Mononuclear cell (primary cell): ENCODE measurements around the gene NUDT7. TPM values are rescaled to one million over a fixed set of nuclear protein-coding genes. Genes with fewer than 3 reads are reported as not detected.

Experiments
- H3K27me3 ChIP-seq: 2 replicates; pipeline ENCODE4 v1.6.0; 2011; ENCODE audit warnings: low read length, control low read depth; ENCODE audit not compliant: insufficient read depth
- H3K4me1 ChIP-seq: 2 replicates; pipeline ENCODE4 v1.5.1; 2011; ENCODE audit warnings: mild to moderate bottlenecking, low read length, control low read depth; ENCODE audit not compliant: insufficient read depth
- H3K4me3 ChIP-seq: 2 replicates; pipeline ENCODE4 v1.5.1; 2011; ENCODE audit warnings: mild to moderate bottlenecking, low read length, moderate library complexity
- H3K9me3 ChIP-seq: 2 replicates; pipeline ENCODE4 v1.5.1; 2011; ENCODE audit warnings: low read depth, mild to moderate bottlenecking, control low read depth, low read length
- total RNA-seq: library from RNA; depleted of rRNA; stranded (reverse); fragments of >200 nt; gene quantifications from one replicate; pipeline ENCODE4 v1.2.3, GENCODE V29; 2012

NUDT7 gene
- total RNA-seq, 1 donor, result 1.5 TPM

DNA sequence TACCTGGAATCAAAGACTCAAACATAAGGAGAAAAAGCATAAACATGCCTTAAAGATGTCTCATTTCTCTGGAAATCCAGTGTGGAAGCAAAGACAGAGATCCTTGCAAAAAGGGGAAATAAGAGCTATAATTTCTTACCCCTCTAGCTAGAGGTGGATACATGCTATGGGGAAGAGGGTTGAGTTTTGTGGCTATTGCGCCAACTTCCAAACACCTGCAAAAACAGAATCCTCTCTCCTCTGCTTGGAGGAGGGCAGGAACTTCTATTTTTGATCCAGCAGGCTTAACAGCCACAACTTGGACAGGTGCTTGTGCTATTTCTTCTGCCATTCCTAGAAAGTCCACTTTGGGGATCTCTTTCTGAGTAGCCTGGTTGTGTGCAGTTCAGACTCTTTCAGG is 21.5 kb upstream of the NUDT7 start:
- Histone ChIP-seq H3K9me3 (no peaks in the 10 kb centered on the region), H3K4me3 (no peak overlapping the region), H3K27me3 (no peaks in the 10 kb centered on the region), H3K4me1 (no peaks in the 10 kb centered on the region)

DNA sequence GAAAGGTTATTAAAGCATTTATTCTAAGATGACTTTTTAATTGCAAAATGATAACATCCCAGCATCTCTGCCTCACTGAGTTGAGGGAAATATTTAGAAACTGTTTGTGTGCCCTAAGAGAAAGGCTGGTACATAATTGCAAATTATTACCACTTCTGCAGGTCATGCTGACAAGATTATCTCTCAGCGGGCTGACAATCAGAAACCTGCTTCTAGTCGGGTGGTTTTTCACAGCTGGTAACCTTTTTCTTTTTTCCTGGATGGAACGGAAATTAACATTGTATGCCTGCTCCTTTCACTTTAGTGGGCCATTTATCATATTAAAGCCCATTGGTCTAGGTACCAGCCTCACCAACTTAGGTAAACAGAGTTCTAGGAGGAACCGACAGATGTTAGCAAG is 17.0 kb upstream of the NUDT7 start:
- Histone ChIP-seq H3K9me3 (no peaks in the 10 kb centered on the region), H3K4me1 (no peaks in the 10 kb centered on the region), H3K4me3 (no peak overlapping the region), H3K27me3 (no peaks in the 10 kb centered on the region)

DNA sequence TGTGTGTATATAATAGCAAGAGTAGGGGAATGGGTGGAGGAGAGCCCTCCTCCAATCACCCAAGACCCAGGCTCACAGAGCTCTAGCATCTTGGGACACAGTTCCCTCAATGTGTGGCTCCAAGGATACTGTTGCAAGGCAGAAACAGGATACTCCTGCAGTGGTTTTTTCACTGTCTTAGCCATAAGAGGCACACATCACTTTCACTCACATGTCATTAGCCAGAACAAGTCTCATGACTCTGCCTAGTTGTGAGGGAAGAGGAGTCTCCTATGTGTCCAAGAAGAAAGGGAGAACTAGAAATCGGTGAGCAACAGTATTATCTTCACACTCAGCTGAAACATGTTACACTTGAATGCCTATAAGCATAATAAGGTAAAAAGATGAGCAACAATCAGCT is 11.1 kb upstream of the NUDT7 start:
- Histone ChIP-seq H3K4me3 (no peak overlapping the region), H3K27me3 (no peaks in the 10 kb centered on the region), H3K9me3 (peaks cover 6% of the 10 kb centered on the region), H3K4me1 (no peaks in the 10 kb centered on the region)

DNA sequence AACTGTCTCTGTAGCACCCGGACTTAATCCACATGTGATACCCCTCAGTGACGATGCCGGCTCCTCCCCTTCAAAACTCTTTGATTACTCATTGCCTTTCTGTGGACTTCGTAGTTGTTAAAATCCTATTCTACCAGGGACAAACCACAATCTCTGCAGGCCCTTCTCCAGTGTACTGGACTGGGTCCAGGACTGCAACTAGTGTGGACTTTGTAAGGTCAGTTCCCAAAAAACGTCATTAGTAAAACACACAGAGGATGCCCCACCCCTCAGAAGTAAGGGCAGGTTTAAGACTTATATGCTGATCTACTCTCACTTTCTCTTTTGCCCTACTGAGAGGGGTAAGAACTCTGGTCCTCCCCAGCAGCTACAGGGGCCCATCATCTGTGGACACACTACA is 10.5 kb upstream of the NUDT7 start:
- Histone ChIP-seq H3K27me3 (no peaks in the 10 kb centered on the region), H3K9me3 (peaks cover 6% of the 10 kb centered on the region), H3K4me1 (no peaks in the 10 kb centered on the region), H3K4me3 (no peak overlapping the region)

GRCh38 chr16:77715145-77715544 is 7.2 kb upstream of the NUDT7 start:
- Histone ChIP-seq H3K4me1 (no peaks in the 10 kb centered on the region), H3K9me3 (peaks cover 6% of the 10 kb centered on the region), H3K4me3 (no peak overlapping the region), H3K27me3 (no peaks in the 10 kb centered on the region)

- H3K4me1 ChIP-seq, result peaks cover 23% of the 10 kb centered on the region
- H3K4me3 ChIP-seq, result peak overlapping the region; percentile 38
- no peaks in the 10 kb centered on the region for H3K27me3 ChIP-seq
- H3K9me3 ChIP-seq, result no peaks in the 10 kb centered on the region
Observed at GRCh38 chr16:77721752-77722308, 484 bp upstream of the NUDT7 start.

DNA sequence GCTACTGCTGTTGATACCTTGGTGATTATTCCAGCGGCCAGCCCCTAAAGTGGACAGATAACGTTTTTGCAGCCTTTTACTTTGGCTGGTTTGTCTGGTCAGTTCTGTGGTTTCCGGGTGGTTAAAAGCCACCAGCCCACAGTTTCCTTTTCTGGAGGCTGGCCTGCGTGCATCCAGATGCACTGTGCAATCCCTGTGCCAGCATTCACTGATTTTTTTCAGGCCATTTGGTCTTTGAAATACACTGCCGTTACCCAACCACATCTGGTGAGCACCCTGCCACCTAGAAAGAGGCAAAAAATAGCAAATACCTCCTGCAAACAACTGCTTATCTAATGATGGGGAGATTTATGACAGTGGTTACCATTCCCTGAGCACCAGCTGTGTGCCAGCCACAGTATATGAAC is 797 bp downstream of the NUDT7 start:
- Histone ChIP-seq H3K4me3 (peak overlapping the region; percentile 83), H3K27me3 (no peaks in the 10 kb centered on the region), H3K9me3 (no peaks in the 10 kb centered on the region), H3K4me1 (peaks cover 23% of the 10 kb centered on the region)

GRCh38 chr16:77724174-77724573 is 1.9 kb downstream of the NUDT7 start:
- Histone ChIP-seq H3K9me3 (no peaks in the 10 kb centered on the region), H3K27me3 (no peaks in the 10 kb centered on the region), H3K4me1 (peaks cover 23% of the 10 kb centered on the region), H3K4me3 (no peak overlapping the region)

DNA sequence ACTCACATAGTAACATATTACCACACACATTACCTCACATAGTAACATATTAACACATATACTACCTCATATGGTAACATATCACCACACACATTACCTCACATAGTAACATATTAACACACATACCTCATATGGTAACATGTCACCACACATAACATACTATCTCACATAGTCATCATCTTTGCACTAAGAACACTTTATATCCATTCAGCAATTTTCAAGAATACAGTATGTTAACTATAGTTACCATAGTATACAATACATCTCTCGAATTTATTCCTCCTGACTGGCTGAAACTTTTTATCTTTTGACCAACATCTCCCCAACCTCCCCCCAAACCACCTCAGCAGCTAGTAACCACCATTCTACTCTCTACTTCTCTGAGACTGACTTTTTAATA is 7.6 kb downstream of the NUDT7 start:
- Histone ChIP-seq H3K27me3 (no peaks in the 10 kb centered on the region), H3K4me1 (no peaks in the 10 kb centered on the region), H3K9me3 (no peaks in the 10 kb centered on the region), H3K4me3 (no peak overlapping the region)

- Histone ChIP-seq H3K4me3 (no peak overlapping the region), H3K4me1 (no peaks in the 10 kb centered on the region), H3K27me3 (no peaks in the 10 kb centered on the region), H3K9me3 (no peaks in the 10 kb centered on the region)
Observed at GRCh38 chr16:77732241-77732946, 10.1 kb downstream of the NUDT7 start.

DNA sequence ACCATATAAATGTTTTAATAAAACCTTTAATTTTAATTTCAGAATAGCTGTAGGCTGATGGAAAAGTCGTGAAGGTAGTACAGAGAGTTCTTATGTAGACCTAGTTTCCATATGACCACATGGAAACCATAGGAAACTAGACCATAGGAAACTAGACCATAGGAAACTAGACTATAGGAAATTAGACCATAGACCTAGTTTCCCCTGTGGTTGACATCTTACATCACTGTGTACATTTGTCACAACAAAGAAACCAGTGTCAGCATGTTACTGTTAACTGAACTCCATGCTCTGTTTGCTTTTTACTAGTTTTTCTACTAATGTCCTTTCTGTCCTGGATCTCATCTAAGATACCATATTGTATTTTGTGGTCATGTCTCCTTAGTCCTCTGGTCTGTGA is 14.6 kb downstream of the NUDT7 start:
- no peaks in the 10 kb centered on the region for H3K27me3 ChIP-seq

DNA sequence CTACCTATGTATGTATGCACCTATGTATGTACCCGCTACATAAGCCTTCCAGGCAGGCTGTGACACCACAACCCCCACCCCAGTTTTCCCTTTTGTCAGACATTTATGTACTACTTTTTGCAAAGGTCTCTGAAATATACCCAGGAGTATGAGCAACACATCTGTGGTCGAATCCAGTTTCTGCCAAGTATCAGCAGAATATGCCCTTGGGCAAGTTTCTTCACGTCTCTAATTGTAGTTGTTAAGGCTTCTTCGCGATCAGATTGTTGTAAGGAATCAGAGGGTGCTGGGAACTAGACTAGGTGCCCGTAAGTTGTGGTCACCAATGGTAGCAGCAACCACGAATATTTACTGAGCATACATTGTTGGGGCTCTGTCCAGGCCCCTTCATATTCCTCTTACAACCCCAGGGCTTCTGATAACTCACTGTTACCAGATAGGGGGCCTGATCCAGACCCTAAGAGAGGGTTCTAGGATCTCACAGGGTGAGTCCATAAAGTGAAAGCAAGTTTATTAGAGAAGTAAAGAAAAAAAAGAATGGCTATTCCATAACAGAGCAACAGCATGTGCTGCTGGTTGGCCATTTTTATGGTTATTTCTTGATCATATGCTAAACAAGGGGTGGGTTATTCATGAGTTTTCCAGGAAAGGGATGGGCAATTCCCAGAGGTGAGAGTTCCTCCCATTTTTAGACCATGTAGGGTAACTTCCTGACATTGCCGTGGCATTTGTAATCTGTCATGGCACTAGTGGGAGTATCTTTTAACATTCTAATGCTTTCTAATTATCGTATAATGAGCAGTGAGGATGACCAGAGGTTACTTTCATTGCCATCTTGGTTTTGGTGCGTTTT is 16.6 kb downstream of the NUDT7 start:
- H3K27me3 ChIP-seq, result no peaks in the 10 kb centered on the region
- H3K9me3 ChIP-seq, result no peaks in the 10 kb centered on the region
- no peaks in the 10 kb centered on the region for H3K4me1 ChIP-seq
- no peak overlapping the region for H3K4me3 ChIP-seq

More for the DNA sequence above, 14.6 kb downstream of the NUDT7 start:
- H3K9me3 ChIP-seq, result no peaks in the 10 kb centered on the region
- H3K4me3 ChIP-seq, result no peak overlapping the region
- no peaks in the 10 kb centered on the region for H3K4me1 ChIP-seq

- Histone ChIP-seq H3K27me3 (no peaks in the 10 kb centered on the region), H3K4me3 (no peak overlapping the region), H3K4me1 (no peaks in the 10 kb centered on the region), H3K9me3 (no peaks in the 10 kb centered on the region)
Observed at GRCh38 chr16:77739559-77739892, 17.2 kb downstream of the NUDT7 start.

DNA sequence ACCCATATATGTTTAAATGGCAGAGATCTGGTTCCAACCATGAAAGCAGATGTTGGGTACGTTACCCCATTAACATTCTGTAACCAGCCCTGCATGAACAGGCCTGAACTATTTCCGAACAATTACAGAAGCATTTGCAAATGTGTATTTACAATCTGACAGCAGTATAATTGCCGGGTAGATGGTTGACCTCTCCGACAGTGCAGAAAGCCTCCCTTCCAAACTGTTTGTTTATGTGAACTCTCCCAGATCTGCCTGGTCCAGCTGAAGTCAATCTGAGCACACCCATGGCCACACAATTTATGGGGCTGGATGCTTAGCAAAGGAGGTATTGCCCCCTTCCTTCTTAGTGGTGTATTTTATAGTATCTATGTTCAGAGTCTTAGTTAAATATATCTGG is 21.8 kb downstream of the NUDT7 start:
- no peak overlapping the region for H3K4me3 ChIP-seq

DNA sequence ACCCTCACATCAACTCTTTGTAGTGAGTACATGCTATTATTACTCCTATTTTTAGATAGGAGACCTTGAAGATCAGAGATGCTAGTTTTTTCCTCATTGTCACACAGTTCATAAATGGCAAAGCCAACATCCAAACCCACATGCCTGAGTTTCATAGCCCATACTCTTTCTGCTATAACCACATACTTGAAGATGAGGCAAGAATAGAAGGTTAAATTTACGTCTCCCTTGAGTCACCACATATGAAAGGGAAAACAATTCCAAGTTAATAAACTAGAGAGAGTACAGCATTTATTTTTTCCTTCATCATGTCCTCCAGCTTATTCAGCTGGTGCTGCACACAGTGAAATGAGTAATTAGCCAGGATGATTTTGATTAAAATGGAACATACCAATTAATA is 23.7 kb downstream of the NUDT7 start:
- H3K4me1 ChIP-seq, result no peaks in the 10 kb centered on the region
- no peak overlapping the region for H3K4me3 ChIP-seq
- no peaks in the 10 kb centered on the region for H3K9me3 ChIP-seq
- H3K27me3 ChIP-seq, result no peaks in the 10 kb centered on the region

More for the DNA sequence above, 21.8 kb downstream of the NUDT7 start:
- no peaks in the 10 kb centered on the region for H3K4me1 ChIP-seq
- H3K9me3 ChIP-seq, result no peaks in the 10 kb centered on the region
- no peaks in the 10 kb centered on the region for H3K27me3 ChIP-seq
